ENCODE data around the gene OLR1.

- no peak for TF ChIP-seq POLR2AphosphoS5 (IDR thresholded peaks at IDR 0.05; ENCODE audit: borderline replicate concordance, low read depth, low read length)
- no peak for TF ChIP-seq EZH2 (IDR thresholded peaks at IDR 0.05)
These were observed 20.3 kb downstream of the OLR1 start for GRCh38 chr12:10151621-10152020.
